Neural cell (in vitro differentiated cells): ENCODE measurements around the gene IL1R2. TPM values are rescaled to one million over a fixed set of nuclear protein-coding genes. Genes with fewer than 3 reads are reported as not detected.

Experiments
- H2AFZ ChIP-seq: fragments of 200-600, 300-800 bp; sonication (generic), shearing (Covaris generic); 2 replicates; pipeline ENCODE4 v1.6.0; 2014; ENCODE audit warnings: low read depth, mild to moderate bottlenecking, antibody characterized with exemption, low read length, moderate library complexity
- H3F3A ChIP-seq: fragments of 200-600 bp; shearing (Covaris generic); 2 replicates; pipeline ENCODE4 v1.6.1; 2016; ENCODE audit warnings: mild to moderate bottlenecking, moderate library complexity, mixed read lengths, antibody characterized with exemption, low read length; ENCODE audit not compliant: insufficient read depth, poor library complexity, severe bottlenecking
- H3K27ac ChIP-seq: fragments of 200-600, 300-800 bp; sonication (generic), shearing (Covaris generic); 2 replicates; pipeline ENCODE4 v1.5.1; 2014; ENCODE audit warnings: mild to moderate bottlenecking, low read length, moderate library complexity
- H3K27me3 ChIP-seq: fragments of 300-800, 200-600 bp; sonication (generic), shearing (Covaris generic); 2 replicates; pipeline ENCODE4 v1.6.0; 2014; ENCODE audit warnings: mild to moderate bottlenecking, low read depth, low read length, moderate library complexity; ENCODE audit not compliant: insufficient read depth
- H3K36me3 ChIP-seq: fragments of 300-800, 200-600 bp; sonication (generic), shearing (Covaris generic); 2 replicates; pipeline ENCODE4 v1.5.1; 2014; ENCODE audit warnings: mild to moderate bottlenecking, antibody characterized with exemption, low read length, moderate library complexity; ENCODE audit not compliant: insufficient read depth
- H3K4me2 ChIP-seq: fragments of 300-800, 200-600 bp; sonication (generic), shearing (Covaris generic); 2 replicates; pipeline ENCODE4 v1.6.0; 2014; ENCODE audit warnings: mild to moderate bottlenecking, low read length
- H3K4me3 ChIP-seq: fragments of 300-800, 200-600 bp; sonication (generic), shearing (Covaris generic); 2 replicates; pipeline ENCODE4 v1.5.1; 2014; ENCODE audit warnings: mild to moderate bottlenecking, low read length, moderate library complexity
- H3K79me2 ChIP-seq: fragments of 200-600 bp; shearing (Covaris generic); replicated peaks from 2 replicates; pipeline ENCODE4 v1.6.0; 2014; ENCODE audit warnings: mild to moderate bottlenecking, low read length, moderate library complexity; ENCODE audit not compliant: insufficient read depth
- H3K9ac ChIP-seq: fragments of 300-800, 200-600 bp; sonication (generic), shearing (Covaris generic); 2 replicates; pipeline ENCODE4 v1.6.1; 2016; ENCODE audit warnings: mild to moderate bottlenecking, low read length, mixed read lengths
- H3K9me2 ChIP-seq: fragments of 200-600 bp; shearing (Covaris generic); 2 replicates; pipeline ENCODE4 v1.6.1; 2016; ENCODE audit warnings: mild to moderate bottlenecking, low read length, mixed read lengths; ENCODE audit not compliant: insufficient read depth
- H3K9me3 ChIP-seq: fragments of 200-600, 300-800 bp; sonication (generic), shearing (Covaris generic); 2 replicates; pipeline ENCODE4 v1.6.1; 2016; ENCODE audit warnings: mild to moderate bottlenecking, mixed run types, low read length, moderate library complexity, mixed read lengths
- H4K20me1 ChIP-seq: fragments of 200-600 bp; shearing (Covaris generic); 2 replicates; pipeline ENCODE4 v1.6.1; 2016; ENCODE audit warnings: mild to moderate bottlenecking, mixed run types; ENCODE audit not compliant: insufficient read depth
- EP300 ChIP-seq: fragments of 450-650 bp; conservative IDR thresholded peaks from 2 replicates; pipeline ENCODE4 v1.6.1; 2014; ENCODE audit warnings: antibody characterized with exemption, mild to moderate bottlenecking, moderate library complexity; ENCODE audit not compliant: poor library complexity, severe bottlenecking
- EZH2 ChIP-seq: fragments of 200-600, 300-800 bp; shearing (Covaris generic), sonication (generic); IDR thresholded peaks from 2 replicates; pipeline ENCODE4 v1.6.1; 2014; ENCODE audit warnings: antibody characterized with exemption, low read length, borderline replicate concordance, mild to moderate bottlenecking; ENCODE audit not compliant: insufficient read depth, poor library complexity, severe bottlenecking
- MXI1 ChIP-seq: fragments of 450-650 bp; conservative IDR thresholded peaks from 2 replicates; pipeline ENCODE4 v1.6.1; 2014; ENCODE audit warnings: antibody characterized with exemption, mild to moderate bottlenecking; ENCODE audit not compliant: poor library complexity, severe bottlenecking
- POLR2AphosphoS5 ChIP-seq: IDR thresholded peaks from 2 replicates; pipeline ENCODE4 v1.6.1; 2012
- RAD21 ChIP-seq: fragments of 450-650 bp; conservative IDR thresholded peaks from 2 replicates; pipeline ENCODE4 v1.6.1; 2014; ENCODE audit warnings: antibody characterized with exemption, mild to moderate bottlenecking, moderate library complexity
- REST ChIP-seq: IDR thresholded peaks from 2 replicates; pipeline ENCODE4 v1.6.1; 2012; ENCODE audit warnings: borderline replicate concordance
- SMC3 ChIP-seq: fragments of 450-650 bp; conservative IDR thresholded peaks from 2 replicates; pipeline ENCODE4 v1.6.1; 2014; ENCODE audit warnings: antibody characterized with exemption, mild to moderate bottlenecking, moderate library complexity; ENCODE audit not compliant: poor library complexity
- TAF1 ChIP-seq: IDR thresholded peaks from 2 replicates; pipeline ENCODE4 v1.6.1; 2012; ENCODE audit warnings: low read depth
- polyA plus RNA-seq: library from polyadenylated mRNA; depleted of rRNA; stranded (reverse); fragments of >200 nt; gene quantifications from 2 replicates; pipeline ENCODE4 v1.2.3, GENCODE V29; 2014
- TF ChIP-seq, protein P1 (sequence below): fragments of 450-650 bp; IDR thresholded peaks from 2 replicates; pipeline ENCODE4 v1.5.1; 2014; ENCODE audit warnings: antibody characterized with exemption, mild to moderate bottlenecking, moderate library complexity; ENCODE audit not compliant: poor library complexity, severe bottlenecking

Gene IL1R2
- polyA plus RNA-seq, 1 donor from 2014 or later: not detected

GRCh38 chr2:101960819-101961337 is 30.9 kb upstream of the IL1R2 start:
- no peaks in the 10 kb centered on the region for H3K9me3 ChIP-seq
- H3K36me3 ChIP-seq: no peaks in the 10 kb centered on the region
- H3K4me2 ChIP-seq: no peak overlapping the region
- H3F3A ChIP-seq: no peaks in the 10 kb centered on the region
- TF ChIP-seq EP300 (no peak), REST (no peak), RAD21 (no peak), POLR2AphosphoS5 (no peak), TAF1 (no peak), EZH2 (no peak), MXI1 (no peak), SMC3 (no peak)
- TF ChIP-seq, protein P1, sequence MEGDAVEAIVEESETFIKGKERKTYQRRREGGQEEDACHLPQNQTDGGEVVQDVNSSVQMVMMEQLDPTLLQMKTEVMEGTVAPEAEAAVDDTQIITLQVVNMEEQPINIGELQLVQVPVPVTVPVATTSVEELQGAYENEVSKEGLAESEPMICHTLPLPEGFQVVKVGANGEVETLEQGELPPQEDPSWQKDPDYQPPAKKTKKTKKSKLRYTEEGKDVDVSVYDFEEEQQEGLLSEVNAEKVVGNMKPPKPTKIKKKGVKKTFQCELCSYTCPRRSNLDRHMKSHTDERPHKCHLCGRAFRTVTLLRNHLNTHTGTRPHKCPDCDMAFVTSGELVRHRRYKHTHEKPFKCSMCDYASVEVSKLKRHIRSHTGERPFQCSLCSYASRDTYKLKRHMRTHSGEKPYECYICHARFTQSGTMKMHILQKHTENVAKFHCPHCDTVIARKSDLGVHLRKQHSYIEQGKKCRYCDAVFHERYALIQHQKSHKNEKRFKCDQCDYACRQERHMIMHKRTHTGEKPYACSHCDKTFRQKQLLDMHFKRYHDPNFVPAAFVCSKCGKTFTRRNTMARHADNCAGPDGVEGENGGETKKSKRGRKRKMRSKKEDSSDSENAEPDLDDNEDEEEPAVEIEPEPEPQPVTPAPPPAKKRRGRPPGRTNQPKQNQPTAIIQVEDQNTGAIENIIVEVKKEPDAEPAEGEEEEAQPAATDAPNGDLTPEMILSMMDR: no peak
- no peaks in the 10 kb centered on the region for H4K20me1 ChIP-seq
- no peak overlapping the region for H3K9ac ChIP-seq
- H3K4me3 ChIP-seq: no peak overlapping the region
- no peaks in the 10 kb centered on the region for H3K79me2 ChIP-seq
- H2AFZ ChIP-seq: no peak overlapping the region
- no peaks in the 10 kb centered on the region for H3K27me3 ChIP-seq
- H3K9me2 ChIP-seq: no peaks in the 10 kb centered on the region
- H3K27ac ChIP-seq: no peak overlapping the region

DNA sequence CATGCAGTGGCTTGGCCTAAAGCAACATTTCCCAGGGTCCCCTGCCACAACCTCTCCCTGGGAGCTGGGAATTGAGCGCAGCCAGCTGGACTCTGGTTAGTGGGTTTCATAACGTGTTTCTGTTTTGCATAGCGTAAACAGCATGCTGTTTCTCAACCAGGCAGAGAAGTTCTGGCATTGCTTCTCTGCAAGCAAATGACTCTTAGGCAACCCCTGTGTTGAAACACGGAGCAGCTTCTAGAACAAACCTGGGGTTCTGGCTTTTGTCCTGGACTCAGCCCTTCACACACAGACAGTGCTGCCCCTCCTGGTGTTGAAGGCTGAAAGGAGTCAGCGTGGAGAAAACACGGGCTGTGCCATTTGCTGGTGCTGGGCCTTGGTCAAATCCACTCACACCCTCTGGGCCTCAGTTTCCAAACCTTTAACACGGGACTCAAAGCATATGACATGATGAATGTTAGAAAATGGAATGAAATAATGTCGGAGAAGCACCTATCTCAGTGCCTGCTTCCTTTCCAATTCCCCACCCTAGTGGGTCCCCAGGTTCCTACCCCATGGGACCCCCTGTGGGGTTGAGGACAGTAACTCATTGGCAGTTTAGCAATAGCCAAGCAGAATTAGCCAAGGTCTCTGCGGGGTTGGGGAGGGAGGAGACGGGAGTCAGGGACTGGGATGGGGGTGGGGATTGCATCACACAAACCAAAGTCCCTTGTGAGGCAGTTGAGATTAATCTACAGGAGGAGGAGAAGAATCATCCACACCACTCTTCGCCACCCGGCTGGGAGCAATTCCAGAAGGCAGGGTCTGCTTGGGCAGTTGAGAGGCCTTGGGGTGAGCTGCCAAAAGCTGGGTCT is 30.2 kb upstream of the IL1R2 start:
- Histone ChIP-seq H3K4me3 (no peak overlapping the region), H3K9me2 (no peaks in the 10 kb centered on the region), H2AFZ (no peak overlapping the region), H3K36me3 (no peaks in the 10 kb centered on the region), H3K79me2 (no peaks in the 10 kb centered on the region), H3K4me2 (no peak overlapping the region), H3F3A (no peaks in the 10 kb centered on the region), H3K9me3 (no peaks in the 10 kb centered on the region), H4K20me1 (no peaks in the 10 kb centered on the region), H3K27ac (no peak overlapping the region), H3K27me3 (no peaks in the 10 kb centered on the region), H3K9ac (no peak overlapping the region)
- no peak for TF ChIP-seq SMC3
- TF ChIP-seq RAD21: no peak
- TF ChIP-seq EP300: no peak
- TF ChIP-seq, protein P1: no peak
- TF ChIP-seq TAF1: no peak
- no peak for TF ChIP-seq MXI1
- no peak for TF ChIP-seq EZH2
- TF ChIP-seq REST: no peak
- no peak for TF ChIP-seq POLR2AphosphoS5
